CD4-positive, alpha-beta memory T cell (primary cell): Measurements from ENCODE around the gene SLC7A11. TPM values are rescaled to one million over a fixed set of nuclear protein-coding genes. Genes with fewer than 3 reads are reported as not detected.

Experiments used
- CTCF ChIA-PET: fragments of 350-600 bp; sonication (Branson Sonifier 250); formaldehyde crosslinking; loops from one replicate; lab custom pipeline; 2021; ENCODE audit warnings: inconsistent platforms; ENCODE audit not compliant: partially characterized antibody; lab: Charles Lee
- POLR2A ChIA-PET: fragments of 350-600 bp; sonication (Branson Sonifier 250); formaldehyde crosslinking; loops from one replicate; lab custom pipeline; 2021; ENCODE audit not compliant: partially characterized antibody; lab: Charles Lee
- DNase-seq, 5 donors: peaks; one replicate each; pipeline versions ENCODE4 v3.0.0 to v3.0.0-alpha.2; 2020 to 2022; ENCODE audit warnings: mixed read lengths in 1 of 5
- H3K27ac ChIP-seq: one replicate; pipeline ENCODE4 v1.7.0; 2013; ENCODE audit warnings: low read depth, low read length
- H3K27me3 ChIP-seq: 2 replicates; pipeline ENCODE4 v1.7.0; 2013; ENCODE audit warnings: mild to moderate bottlenecking, low read length, moderate library complexity; ENCODE audit not compliant: insufficient read depth
- H3K36me3 ChIP-seq: 2 replicates; pipeline ENCODE4 v1.7.0; 2013; ENCODE audit warnings: mild to moderate bottlenecking, low read length, moderate library complexity; ENCODE audit not compliant: insufficient read depth
- H3K4me1 ChIP-seq: 2 replicates; pipeline ENCODE4 v1.7.0; 2013; ENCODE audit warnings: mild to moderate bottlenecking, low read length, moderate library complexity; ENCODE audit not compliant: insufficient read depth
- H3K4me3 ChIP-seq, 2 donors: one replicate each; pipeline ENCODE4 v1.7.0; 2013; ENCODE audit warnings: low read length in 2 of 2, mild to moderate bottlenecking in 1 of 2
- H3K9me3 ChIP-seq, 2 donors: one replicate each; pipeline ENCODE4 v1.7.0; 2013; ENCODE audit warnings: low read length in 2 of 2, control low read depth in 1 of 2; ENCODE audit not compliant: control insufficient read depth in 1 of 2
- H3K27ac Mint-ChIP-seq, 7 donors: one replicate each; pipeline ENCODE4 v1.8.0; 2020 to 2021; ENCODE audit warnings: mixed read lengths in 7 of 7, mild to moderate bottlenecking in 6 of 7, inconsistent platforms in 3 of 7, moderate library complexity in 3 of 7
- H3K27me3 Mint-ChIP-seq, 2 donors: one replicate each; pipeline ENCODE4 v1.8.0; 2020 to 2021; ENCODE audit warnings: mixed read lengths in 2 of 2
- H3K36me3 Mint-ChIP-seq, 2 donors: one replicate each; pipeline ENCODE4 v1.8.0; 2020 to 2021; ENCODE audit warnings: mixed read lengths in 2 of 2, inconsistent platforms in 1 of 2, mild to moderate bottlenecking in 1 of 2
- H3K4me1 Mint-ChIP-seq, 4 donors: one replicate each; pipeline ENCODE4 v1.8.0; 2020 to 2021; ENCODE audit warnings: mixed read lengths in 4 of 4, mild to moderate bottlenecking in 1 of 4
- H3K4me3 Mint-ChIP-seq, 8 donors: one replicate each; pipeline ENCODE4 v1.8.0; 2020 to 2021; ENCODE audit warnings: mixed read lengths in 8 of 8, mild to moderate bottlenecking in 7 of 8, moderate library complexity in 6 of 8, inconsistent platforms in 3 of 8
- H3K9me3 Mint-ChIP-seq, 8 donors: one replicate each; pipeline ENCODE4 v1.8.0; 2020 to 2021; ENCODE audit warnings: mixed read lengths in 8 of 8, mild to moderate bottlenecking in 5 of 8, inconsistent platforms in 3 of 8, moderate library complexity in 1 of 8
- intact Hi-C: fragments of 100-400 bp; cut with micrococcal nuclease; formaldehyde crosslinking; loops from one replicate; pipeline ENCODE4 v1.15.1; 2023
- polyA plus RNA-seq, 2 donors: library from polyadenylated mRNA; unstranded; fragments of 300-500 nt; fragmentation: Illumina TruSeq; gene quantifications; one replicate each; pipeline ENCODE4 v1.2.3, GENCODE V29; 2021
- total RNA-seq, 2 experiments: library from RNA; stranded (reverse); gene quantifications; one replicate each; pipeline ENCODE4 v1.2.3, GENCODE V29; 2021

Gene SLC7A11
- total and polyA plus RNA-seq, 4 experiments from 2014 or later = 0.78 to 0.93 TPM; not detected in 2

DNA sequence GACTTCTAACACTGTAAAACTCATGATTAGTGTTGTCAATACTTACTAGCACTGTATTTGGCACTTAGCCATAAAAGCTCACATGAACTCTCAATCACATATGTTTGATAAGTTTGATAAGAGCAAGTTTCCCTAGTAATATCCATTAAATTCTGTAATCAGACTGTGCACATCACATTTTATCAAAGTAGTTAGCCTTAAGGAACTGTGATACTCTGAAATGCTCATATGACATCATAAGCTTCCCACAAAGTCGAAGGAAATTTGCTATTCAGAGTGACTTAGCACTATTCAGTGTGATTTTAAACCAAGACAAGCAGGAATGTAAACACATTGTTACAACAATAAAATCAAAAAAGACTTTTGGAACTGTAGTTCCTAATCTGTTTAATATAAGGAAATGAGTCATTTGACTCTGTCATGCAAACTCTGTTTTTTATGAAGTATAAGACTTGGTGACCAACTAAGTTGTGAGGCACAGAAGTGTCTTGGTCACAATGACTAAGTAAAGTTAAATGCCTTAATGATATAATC is 6.7 kb downstream of the SLC7A11 start:
- DNase-seq = no peak

DNA sequence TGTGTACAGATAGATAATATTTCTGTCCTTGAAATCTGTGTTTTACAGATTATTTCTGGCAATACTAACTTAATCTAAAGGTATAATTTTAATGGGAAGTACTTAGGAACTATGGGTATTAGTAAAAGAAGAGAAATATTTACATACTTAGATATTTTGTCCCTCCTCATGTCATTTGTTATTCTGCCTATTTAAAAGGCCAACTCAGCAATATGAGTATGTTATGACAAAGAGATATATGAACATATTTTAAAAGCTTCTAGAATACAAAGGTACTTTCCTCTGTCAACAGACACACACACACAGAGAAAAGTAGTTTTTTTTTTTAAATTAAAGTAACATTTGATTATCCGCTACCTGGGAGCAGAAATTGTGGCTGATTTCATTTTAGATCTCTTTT is 7.9 kb downstream of the SLC7A11 start:
- Mint-ChIP-seq H3K4me3 (no peak overlapping the region), H3K9me3 (peaks cover 0 to 4% (median 0%) of the 10 kb centered on the region in 8 donors), H3K36me3 (no peaks in the 10 kb centered on the region), H3K4me1 (no peaks in the 10 kb centered on the region), H3K27me3 (no peaks in the 10 kb centered on the region), H3K27ac (no peak overlapping the region)
- ChIA-PET POLR2A (no interaction called here), CTCF (no interaction called here)
- Histone ChIP-seq H3K36me3 (no peaks in the 10 kb centered on the region), H3K27ac (no peak overlapping the region), H3K4me1 (no peaks in the 10 kb centered on the region), H3K4me3 (no peak overlapping the region), H3K9me3 (no peaks in the 10 kb centered on the region), H3K27me3 (no peaks in the 10 kb centered on the region)
- intact Hi-C loops = no loop called here
- no peak for DNase-seq

More for the DNA sequence above, 6.7 kb downstream of the SLC7A11 start:
- intact Hi-C loops = no loop called here
- H3K4me1 ChIP-seq = no peaks in the 10 kb centered on the region
- Mint-ChIP-seq H3K36me3 (no peaks in the 10 kb centered on the region), H3K4me3 (no peak overlapping the region), H3K27ac (no peak overlapping the region), H3K4me1 (no peaks in the 10 kb centered on the region), H3K9me3 (peaks cover 0 to 4% (median 0%) of the 10 kb centered on the region in 8 donors), H3K27me3 (no peaks in the 10 kb centered on the region)
- no peak overlapping the region for H3K27ac ChIP-seq
- H3K4me3 ChIP-seq = no peak overlapping the region
- no peaks in the 10 kb centered on the region for H3K27me3 ChIP-seq
- H3K9me3 ChIP-seq = no peaks in the 10 kb centered on the region
- ChIA-PET POLR2A (no interaction called here), CTCF (no interaction called here)
- H3K36me3 ChIP-seq = no peaks in the 10 kb centered on the region

DNA sequence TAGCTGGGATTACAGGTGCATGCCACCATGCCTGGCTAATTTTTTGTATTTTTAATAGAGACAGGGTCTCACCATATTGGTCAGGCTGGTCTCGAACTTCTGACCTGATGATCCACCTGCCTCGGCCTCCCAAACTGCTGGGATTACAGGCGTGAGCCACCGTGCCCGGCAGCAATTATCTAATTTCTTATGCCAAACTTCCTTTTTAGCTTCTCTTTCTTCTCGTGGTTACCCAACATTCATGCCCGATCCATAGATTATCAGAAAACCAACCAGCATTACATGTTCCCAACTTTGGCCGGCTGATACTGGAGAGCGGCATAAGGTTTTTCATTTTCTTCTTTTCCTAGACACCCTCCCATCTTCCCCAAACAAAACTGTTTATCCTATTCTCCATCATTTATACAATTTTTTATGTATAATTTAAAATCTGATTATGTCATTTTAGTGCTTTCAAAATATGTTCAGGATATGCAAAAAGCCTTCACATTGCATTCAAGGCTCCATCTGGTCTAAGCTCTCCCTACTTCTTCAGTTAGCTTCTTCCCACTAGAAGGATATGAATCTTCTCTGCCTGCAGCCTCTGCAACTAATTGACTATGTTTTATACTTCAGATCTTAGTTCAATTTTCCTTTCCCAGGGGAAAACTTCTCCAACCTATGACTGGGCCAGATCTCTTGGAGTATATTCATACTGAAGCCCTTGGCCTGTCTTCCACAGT is 8.7 kb downstream of the SLC7A11 start:
- ChIA-PET CTCF (no interaction called here), POLR2A (no interaction called here)
- Mint-ChIP-seq H3K9me3 (peaks cover 0 to 4% (median 0%) of the 10 kb centered on the region in 8 donors), H3K27me3 (no peaks in the 10 kb centered on the region), H3K4me1 (no peaks in the 10 kb centered on the region), H3K4me3 (no peak overlapping the region), H3K27ac (no peak overlapping the region), H3K36me3 (no peaks in the 10 kb centered on the region)
- intact Hi-C loops = no loop called here
- H3K4me3 ChIP-seq = no peak overlapping the region
- DNase-seq = no peak
- H3K27ac ChIP-seq = no peak overlapping the region
- no peaks in the 10 kb centered on the region for H3K4me1 ChIP-seq
- H3K36me3 ChIP-seq = no peaks in the 10 kb centered on the region
- H3K9me3 ChIP-seq = no peaks in the 10 kb centered on the region
- no peaks in the 10 kb centered on the region for H3K27me3 ChIP-seq

DNA sequence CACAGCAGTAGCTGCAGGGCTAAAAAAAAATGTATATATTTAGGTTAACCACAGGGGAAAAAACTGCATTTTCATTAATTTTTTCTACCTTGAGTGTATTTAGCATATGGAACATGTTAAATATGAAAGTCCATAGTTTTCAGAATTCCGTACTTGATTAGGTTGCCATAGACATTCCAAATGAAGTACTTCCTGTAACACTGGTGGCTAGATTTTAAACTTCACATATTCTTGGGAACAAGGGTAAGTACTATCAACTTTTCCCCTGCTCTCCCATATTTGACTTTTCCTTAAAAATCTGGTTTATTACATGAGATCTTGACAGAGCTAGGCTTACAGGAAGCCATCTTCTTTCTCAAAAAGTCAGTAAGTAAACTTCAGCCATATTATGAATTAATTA is 9.8 kb downstream of the SLC7A11 start:
- Mint-ChIP-seq H3K27ac (no peak overlapping the region), H3K9me3 (peaks cover 0 to 4% (median 1%) of the 10 kb centered on the region in 8 donors), H3K4me1 (no peaks in the 10 kb centered on the region), H3K27me3 (no peaks in the 10 kb centered on the region), H3K36me3 (no peaks in the 10 kb centered on the region), H3K4me3 (no peak overlapping the region)
- no peak overlapping the region for H3K27ac ChIP-seq
- POLR2A ChIA-PET = no interaction called here
- DNase-seq = no peak
- no peaks in the 10 kb centered on the region for H3K36me3 ChIP-seq
- CTCF ChIA-PET = no interaction called here
- no peaks in the 10 kb centered on the region for H3K9me3 ChIP-seq
- no peak overlapping the region for H3K4me3 ChIP-seq
- intact Hi-C loops = no loop called here
- no peaks in the 10 kb centered on the region for H3K4me1 ChIP-seq
- H3K27me3 ChIP-seq = no peaks in the 10 kb centered on the region

DNA sequence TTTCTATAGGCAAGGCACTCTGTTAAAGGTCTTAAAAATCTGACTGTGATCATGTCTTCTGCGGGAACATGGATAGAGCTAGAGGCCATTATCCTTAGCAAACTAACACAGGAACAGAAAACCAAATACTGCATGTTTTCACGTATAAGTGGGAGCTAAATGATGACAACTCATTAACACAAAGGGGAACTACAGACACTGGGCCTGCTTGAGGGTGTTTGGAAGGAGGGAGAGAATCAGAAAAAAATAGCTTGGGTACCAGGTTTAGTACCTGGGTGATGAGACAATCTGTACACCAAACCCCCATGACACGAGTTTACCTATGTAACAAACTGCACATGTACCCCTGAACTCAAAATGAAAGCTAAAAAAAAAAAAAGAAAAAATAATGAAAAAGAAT is 12.1 kb downstream of the SLC7A11 start:
- POLR2A ChIA-PET = no interaction called here
- Histone ChIP-seq H3K27me3 (no peaks in the 10 kb centered on the region), H3K4me3 (no peak overlapping the region), H3K27ac (no peak overlapping the region), H3K36me3 (no peaks in the 10 kb centered on the region), H3K9me3 (no peaks in the 10 kb centered on the region), H3K4me1 (no peaks in the 10 kb centered on the region)
- Mint-ChIP-seq H3K4me3 (no peak overlapping the region), H3K9me3 (peaks cover 0 to 2% (median 0%) of the 10 kb centered on the region in 8 donors), H3K27ac (no peak overlapping the region), H3K36me3 (no peaks in the 10 kb centered on the region), H3K4me1 (no peaks in the 10 kb centered on the region), H3K27me3 (no peaks in the 10 kb centered on the region)
- CTCF ChIA-PET = no interaction called here
- intact Hi-C loops = no loop called here
- DNase-seq = no peak

DNA sequence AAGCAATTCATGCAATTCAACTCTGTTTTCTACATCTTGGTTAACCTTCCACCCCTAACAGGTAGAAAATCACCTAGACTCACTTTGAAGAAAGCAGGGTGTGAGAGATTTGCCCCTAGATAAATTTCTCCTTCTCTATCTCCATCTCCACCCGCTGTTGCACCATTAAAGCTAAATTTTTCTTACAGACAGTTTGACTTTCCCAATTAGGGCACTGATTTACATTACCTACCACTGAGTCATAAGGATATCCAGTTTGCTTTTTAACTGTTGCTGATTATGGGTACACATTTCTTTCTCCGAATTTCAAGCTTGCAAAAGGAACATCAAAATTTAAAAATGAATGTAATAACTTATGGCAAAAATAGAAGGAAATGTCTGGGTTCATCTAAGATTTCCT is 13.0 kb downstream of the SLC7A11 start:
- Mint-ChIP-seq H3K27me3 (no peaks in the 10 kb centered on the region), H3K4me1 (no peaks in the 10 kb centered on the region), H3K36me3 (no peaks in the 10 kb centered on the region), H3K9me3 (peaks cover 0 to 2% (median 0%) of the 10 kb centered on the region in 8 donors), H3K4me3 (no peak overlapping the region), H3K27ac (no peak overlapping the region)
- H3K36me3 ChIP-seq = no peaks in the 10 kb centered on the region
- no peaks in the 10 kb centered on the region for H3K4me1 ChIP-seq
- no peak overlapping the region for H3K27ac ChIP-seq
- intact Hi-C loops = no loop called here
- ChIA-PET CTCF (no interaction called here), POLR2A (no interaction called here)
- H3K4me3 ChIP-seq = no peak overlapping the region
- H3K9me3 ChIP-seq = no peaks in the 10 kb centered on the region
- DNase-seq = no peak
- H3K27me3 ChIP-seq = no peaks in the 10 kb centered on the region

DNA sequence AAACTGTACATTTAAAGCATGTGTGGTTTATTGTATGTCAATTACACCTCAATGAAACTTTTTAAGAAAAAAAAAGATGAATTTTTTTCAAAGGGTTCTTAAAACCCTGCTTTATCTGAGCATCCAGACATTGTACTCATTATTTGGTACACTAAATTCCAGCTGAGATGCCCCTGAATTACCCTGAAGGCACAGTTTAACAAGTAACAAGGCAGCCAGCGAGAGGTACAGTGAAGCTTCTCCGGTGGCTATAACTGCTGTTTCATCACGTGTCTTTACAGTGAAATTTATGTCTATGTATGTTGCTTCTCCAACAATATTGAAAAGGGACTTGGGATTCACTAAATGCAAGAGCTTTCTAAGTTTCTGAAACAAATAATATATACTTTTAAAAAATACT is 15.8 kb downstream of the SLC7A11 start:
- Mint-ChIP-seq H3K27me3 (no peaks in the 10 kb centered on the region), H3K27ac (no peak overlapping the region), H3K4me3 (no peak overlapping the region), H3K9me3 (peaks cover 0 to 3% (median 0%) of the 10 kb centered on the region in 8 donors), H3K4me1 (no peaks in the 10 kb centered on the region), H3K36me3 (no peaks in the 10 kb centered on the region)
- Histone ChIP-seq H3K27me3 (no peaks in the 10 kb centered on the region), H3K9me3 (no peaks in the 10 kb centered on the region), H3K4me1 (no peaks in the 10 kb centered on the region), H3K4me3 (no peak overlapping the region), H3K36me3 (no peaks in the 10 kb centered on the region), H3K27ac (no peak overlapping the region)
- ChIA-PET CTCF (no interaction called here), POLR2A (no interaction called here)
- intact Hi-C loops = no loop called here
- no peak for DNase-seq
